H9 (cell line): ENCODE results near the gene ATP2B2. TPM values are rescaled to one million over a fixed set of nuclear protein-coding genes. Genes with fewer than 3 reads are reported as not detected.

Experiments
- DNase-seq: peaks from one replicate; pipeline ENCODE4 v3.0.0-alpha.2; 2017
- H2AFZ ChIP-seq: one replicate; pipeline ENCODE4 v1.6.1; 2013; ENCODE audit warnings: mild to moderate bottlenecking, low read length, control low read depth, moderate library complexity
- H2AK5ac ChIP-seq: 2 replicates; pipeline ENCODE4 v1.6.1; 2013; ENCODE audit warnings: low read length, control low read depth, mixed read lengths; ENCODE audit not compliant: insufficient read length
- H2BK120ac ChIP-seq: one replicate; pipeline ENCODE4 v1.6.1; 2013; ENCODE audit warnings: low read depth, mild to moderate bottlenecking, low read length, control low read depth, inconsistent platforms; ENCODE audit not compliant: poor library complexity, severe bottlenecking
- H2BK12ac ChIP-seq: 2 replicates; pipeline ENCODE4 v1.6.1; 2013; ENCODE audit warnings: low read length, control low read depth, mixed read lengths, low read depth; ENCODE audit not compliant: insufficient read length
- H2BK15ac ChIP-seq: 2 replicates; pipeline ENCODE4 v1.6.1; 2013; ENCODE audit warnings: low read depth, low read length, control low read depth
- H2BK20ac ChIP-seq: one replicate; pipeline ENCODE4 v1.6.1; 2013; ENCODE audit warnings: low read depth, mild to moderate bottlenecking, low read length, control low read depth, inconsistent platforms; ENCODE audit not compliant: poor library complexity, severe bottlenecking
- H2BK5ac ChIP-seq: 2 replicates; pipeline ENCODE4 v1.6.1; 2013; ENCODE audit warnings: low read length, control low read depth, mixed read lengths; ENCODE audit not compliant: insufficient read length
- H3K14ac ChIP-seq: 2 replicates; pipeline ENCODE4 v1.6.1; 2013; ENCODE audit warnings: low read length, control low read depth; ENCODE audit not compliant: insufficient read depth
- H3K18ac ChIP-seq: 2 replicates; pipeline ENCODE4 v1.6.1; 2013; ENCODE audit warnings: low read depth, mild to moderate bottlenecking, mixed read lengths, low read length, control low read depth; ENCODE audit not compliant: insufficient read length
- H3K23ac ChIP-seq: 2 replicates; pipeline ENCODE4 v1.6.1; 2013; ENCODE audit warnings: low read length, control low read depth, mixed read lengths, low read depth; ENCODE audit not compliant: insufficient read length
- H3K23me2 ChIP-seq: 2 replicates; pipeline ENCODE4 v1.6.1; 2013; ENCODE audit warnings: low read depth, mild to moderate bottlenecking, mixed read lengths, low read length, control low read depth; ENCODE audit not compliant: insufficient read length, poor library complexity, severe bottlenecking
- H3K27ac ChIP-seq: 2 replicates; pipeline ENCODE4 v1.5.1; 2013; ENCODE audit warnings: low read length, control low read depth, mixed read lengths, low read depth; ENCODE audit not compliant: insufficient read length
- H3K27me3 ChIP-seq: 2 replicates; pipeline ENCODE4 v1.6.1; 2013; ENCODE audit warnings: low read length, control low read depth, inconsistent platforms; ENCODE audit not compliant: insufficient read depth
- H3K4ac ChIP-seq: 2 replicates; pipeline ENCODE4 v1.6.1; 2013; ENCODE audit warnings: low read depth, mild to moderate bottlenecking, control low read depth, inconsistent platforms, low read length, moderate library complexity
- H3K4me1 ChIP-seq: 2 replicates; pipeline ENCODE4 v1.6.1; 2013; ENCODE audit warnings: low read length, control low read depth, inconsistent platforms; ENCODE audit not compliant: insufficient read depth
- H3K4me2 ChIP-seq: 2 replicates; pipeline ENCODE4 v1.6.1; 2013; ENCODE audit warnings: low read length, control low read depth, mixed read lengths; ENCODE audit not compliant: insufficient read length, insufficient read depth
- H3K56ac ChIP-seq: 2 replicates; pipeline ENCODE4 v1.6.1; 2013; ENCODE audit warnings: low read depth, mild to moderate bottlenecking, mixed read lengths, low read length, control low read depth; ENCODE audit not compliant: insufficient read length
- H3K79me1 ChIP-seq: 2 replicates; pipeline ENCODE4 v1.6.1; 2013; ENCODE audit warnings: low read depth, mild to moderate bottlenecking, moderate library complexity, low read length, control low read depth, inconsistent platforms; ENCODE audit not compliant: insufficient read depth, poor library complexity, severe bottlenecking
- H3K79me2 ChIP-seq: 2 replicates; pipeline ENCODE4 v1.6.1; 2013; ENCODE audit warnings: low read length, control low read depth, inconsistent platforms; ENCODE audit not compliant: insufficient read depth
- H3K9ac ChIP-seq: 2 replicates; pipeline ENCODE4 v1.6.1; 2013; ENCODE audit warnings: low read length, control low read depth, mixed read lengths; ENCODE audit not compliant: insufficient read length; ENCODE audit errors: extremely low read depth
- H3K9me3 ChIP-seq: one replicate; pipeline ENCODE4 v1.6.1; 2013; ENCODE audit warnings: low read depth, low read length, inconsistent platforms; ENCODE audit not compliant: control insufficient read depth
- H3T11ph ChIP-seq: one replicate; pipeline ENCODE4 v1.6.1; 2013; ENCODE audit warnings: mild to moderate bottlenecking, low read length, control low read depth, inconsistent platforms
- H4K20me1 ChIP-seq: one replicate; pipeline ENCODE4 v1.6.1; 2013; ENCODE audit not compliant: control insufficient read depth, insufficient read length, insufficient read depth
- H4K5ac ChIP-seq: 2 replicates; pipeline ENCODE4 v1.6.1; 2013; ENCODE audit warnings: low read depth, mild to moderate bottlenecking, mixed read lengths, low read length, control low read depth; ENCODE audit not compliant: insufficient read length
- H4K8ac ChIP-seq: replicated peaks from 2 replicates; pipeline ENCODE4 v1.6.1; 2013; ENCODE audit warnings: low read length, control low read depth, mixed read lengths, low read depth; ENCODE audit not compliant: insufficient read length
- H4K91ac ChIP-seq: 2 replicates; pipeline ENCODE4 v1.6.1; 2013; ENCODE audit warnings: low read depth, mild to moderate bottlenecking, moderate library complexity, mixed read lengths, low read length, control low read depth; ENCODE audit not compliant: insufficient read length
- H3K27ac Mint-ChIP-seq, 3 experiments: 2 replicates in 2 of 3; 3 replicates in 1 of 3; pipeline ENCODE4 v1.8.0; 2020 to 2021; ENCODE audit warnings: mixed read lengths in 3 of 3, mild to moderate bottlenecking in 1 of 3, moderate library complexity in 1 of 3
- H3K27me3 Mint-ChIP-seq: 2 replicates; pipeline ENCODE4 v1.8.0; 2021; ENCODE audit warnings: low read depth, mild to moderate bottlenecking, moderate library complexity, mixed read lengths
- H3K36me3 Mint-ChIP-seq, 3 experiments: 2 replicates in 2 of 3; 3 replicates in 1 of 3; pipeline ENCODE4 v1.8.0; 2020 to 2021; ENCODE audit warnings: low read depth in 3 of 3, mixed read lengths in 3 of 3; ENCODE audit not compliant: insufficient read depth in 1 of 3
- H3K4me1 Mint-ChIP-seq, 2 experiments: 2 replicates each; pipeline ENCODE4 v1.8.0; 2020; ENCODE audit warnings: mixed read lengths in 2 of 2
- H3K4me3 Mint-ChIP-seq, 2 experiments: 2 replicates in 1 of 2; 3 replicates in 1 of 2; pipeline ENCODE4 v1.8.0; 2020 to 2021; ENCODE audit warnings: mild to moderate bottlenecking in 2 of 2, mixed read lengths in 2 of 2, moderate library complexity in 1 of 2
- H3K9me3 Mint-ChIP-seq, 2 experiments: 2 replicates in 1 of 2; 3 replicates in 1 of 2; pipeline ENCODE4 v1.8.0; 2020; ENCODE audit warnings: mild to moderate bottlenecking in 2 of 2, mixed read lengths in 2 of 2, moderate library complexity in 1 of 2
- CTCF ChIP-seq: fragments of 200-600 bp; sonication (generic); conservative IDR thresholded peaks from 3 replicates; pipeline ENCODE4 v1.8.0; 2021; ENCODE audit warnings: antibody characterized with exemption, mild to moderate bottlenecking
- WGBS: extraction: QIAGEN DNeasy Blood & Tissue Kit; methylation state at CpG from one replicate; pipeline ENCODE4 v1.1.7; 2013; ENCODE audit warnings: missing lambda C conversion rate, low lambda C conversion rate, mixed read lengths; ENCODE audit not compliant: insufficient read length; ENCODE audit errors: extremely low coverage; 5-methylcytosine and 5-hydroxymethylcytosine counted together
- total RNA-seq: library from RNA; stranded (reverse); gene quantifications from 2 replicates; pipeline ENCODE4 v1.2.1, GENCODE V29; 2021

Gene ATP2B2
- total RNA-seq, 1 experiment from 2014 or later, result 0.33 TPM

GRCh38 chr3:10516544-10517452 is 11.4 kb upstream of the ATP2B2 start:
- Histone ChIP-seq H3T11ph (no peak overlapping the region), H3K14ac (no peak overlapping the region)
- H3K4me3 Mint-ChIP-seq, result no peak overlapping the region

More at GRCh38 chr3:10516544-10517452, 11.4 kb upstream of the ATP2B2 start:
- no peaks in the 10 kb centered on the region for H3K36me3 Mint-ChIP-seq
- H2BK20ac ChIP-seq, result no peak overlapping the region
- no peaks in the 10 kb centered on the region for H3K79me2 ChIP-seq
- no peak overlapping the region for H2BK12ac ChIP-seq
- H3K9me3 ChIP-seq, result no peaks in the 10 kb centered on the region
- no peak overlapping the region for H3K4me2 ChIP-seq
- no peak overlapping the region for H3K27ac Mint-ChIP-seq
- TF ChIP-seq CTCF, result no peak; the same call in 2 of the 3 replicates
- H3K56ac ChIP-seq, result no peak overlapping the region
- no peaks in the 10 kb centered on the region; the same call in 1 of the 2 replicates for H3K4me1 ChIP-seq
- peaks cover 2 to 14% of the 10 kb centered on the region in 2 experiments; a peak in 3 of 4 replicates for H3K4me1 Mint-ChIP-seq
- H3K4ac ChIP-seq, result no peak overlapping the region
- H4K20me1 ChIP-seq, result no peaks in the 10 kb centered on the region
- WGBS, result no CpG with 5 or more reads among the region's 14 CpGs
- no peak overlapping the region for H3K23ac ChIP-seq
- H3K18ac ChIP-seq, result no peak overlapping the region
- no peak overlapping the region for H4K5ac ChIP-seq
- H3K27ac ChIP-seq, result no peak overlapping the region
- H2BK5ac ChIP-seq, result no peak overlapping the region
- H4K8ac ChIP-seq, result no peak overlapping the region
- no peak overlapping the region for H2AFZ ChIP-seq
- H3K9me3 Mint-ChIP-seq, result no peaks in the 10 kb centered on the region
- no peak overlapping the region for H3K9ac ChIP-seq
- H3K23me2 ChIP-seq, result no peaks in the 10 kb centered on the region
- no peak overlapping the region for H2AK5ac ChIP-seq
- no peaks in the 10 kb centered on the region for H3K79me1 ChIP-seq
- no peaks in the 10 kb centered on the region for H3K27me3 ChIP-seq
- no peak overlapping the region for H2BK120ac ChIP-seq
- peaks cover 8% of the 10 kb centered on the region for H3K27me3 Mint-ChIP-seq
- H4K91ac ChIP-seq, result no peak overlapping the region
- peak; percentile 23 for DNase-seq
- H2BK15ac ChIP-seq, result no peak overlapping the region
